PC-9 (cell line): Measurements from ENCODE around the gene MMAA.
"Not testable (repeated sequence)": the region's sequence is repeated elsewhere in the genome, so short reads cannot be mapped to it uniquely, and the experiment has no call there.

Source experiments
- CTCF ChIP-seq: fragments of 200-600 bp; sonication (generic); conservative IDR thresholded peaks from 2 replicates; pipeline ENCODE4 v1.6.1; 2017; ENCODE audit warnings: mixed run types, antibody characterized with exemption, mild to moderate bottlenecking, moderate library complexity
- EZH2 ChIP-seq: fragments of 200-600 bp; sonication (generic); IDR thresholded peaks from 2 replicates; pipeline ENCODE4 v1.8.0; 2017; ENCODE audit warnings: antibody characterized with exemption, low read depth

- TF ChIP-seq CTCF, EZH2: not testable (repeated sequence)
These were observed 29.8 kb upstream of the MMAA start for GRCh38 chr4:145589381-145589780.
